Measurements from ENCODE around the gene RPS6KC1.
A peak's percentile ranks its signal among the peaks of the same experiment; 100 is the strongest.
"Not testable (repeated sequence)": the region's sequence is repeated elsewhere in the genome, so short reads cannot be mapped to it uniquely, and the experiment has no call there.

The RPS6KC1 gene

DNA sequence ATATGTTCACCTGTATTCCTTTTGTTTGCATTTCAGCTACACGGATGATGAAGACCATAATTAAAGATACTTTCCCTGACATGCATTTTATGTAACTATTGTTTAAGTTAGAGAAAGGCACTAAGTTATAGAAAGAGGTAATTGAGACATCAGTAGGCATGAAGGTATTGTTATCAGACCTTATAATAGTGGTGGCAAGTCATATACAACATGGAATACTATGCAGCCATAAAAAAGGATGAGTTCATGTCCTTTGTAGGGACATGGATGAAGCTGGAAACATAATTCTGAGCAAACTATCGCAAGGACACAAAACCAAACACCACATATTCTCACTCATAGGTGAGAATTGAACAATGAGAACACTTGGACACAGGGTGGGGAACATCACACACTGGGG, 109.4 kb downstream of the RPS6KC1 start:
- not testable (repeated sequence) for DNase-seq (ENCODE audit: low spot score)

DNA sequence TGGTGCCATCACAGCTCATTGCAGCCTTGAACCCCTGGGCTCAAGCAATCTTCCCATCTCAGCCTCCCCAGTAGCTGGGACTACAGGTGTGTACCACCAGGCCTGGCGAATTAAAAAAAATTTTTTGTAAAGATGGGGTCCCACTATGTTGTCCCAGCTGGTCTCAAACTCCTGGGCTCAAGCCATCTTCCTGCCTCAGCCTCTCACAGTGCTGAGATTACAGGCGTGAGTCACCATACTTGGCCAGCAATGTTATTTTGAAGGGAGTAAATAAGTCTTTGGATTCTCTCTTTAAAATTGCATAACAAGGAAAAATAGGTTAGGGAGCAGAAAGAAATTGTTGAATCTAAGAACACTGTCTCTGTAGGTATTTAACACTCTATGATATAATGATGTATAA, 111.3 kb downstream of the RPS6KC1 start:
- no peak for DNase-seq (ENCODE audit: low spot score)

- DNase-seq (ENCODE audit: low spot score) = no peak
Observed at GRCh38 chr1:213162862-213163261, 111.8 kb downstream of the RPS6KC1 start.

DNA sequence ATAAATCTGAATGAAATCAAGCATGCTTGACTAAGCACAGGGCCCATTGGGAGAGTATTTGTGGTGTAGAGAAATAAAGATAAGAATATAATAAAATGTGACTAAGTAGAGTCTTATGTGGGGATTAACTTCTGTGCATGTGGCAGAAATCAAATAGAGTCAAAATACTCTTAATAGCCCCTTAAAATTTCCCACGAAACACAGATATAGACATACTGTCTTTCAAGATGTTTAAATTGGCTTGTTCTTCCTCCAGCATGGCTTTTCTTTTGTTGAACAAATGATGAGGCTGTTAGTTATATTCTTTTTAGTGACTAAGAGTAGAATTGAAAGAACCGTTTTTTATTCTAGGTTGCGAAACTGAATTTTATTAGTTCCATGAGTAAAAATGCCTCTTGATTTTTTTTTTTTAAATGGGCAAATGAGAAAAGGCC, 112.3 kb downstream of the RPS6KC1 start:
- no peak for DNase-seq (ENCODE audit: low spot score)

DNA sequence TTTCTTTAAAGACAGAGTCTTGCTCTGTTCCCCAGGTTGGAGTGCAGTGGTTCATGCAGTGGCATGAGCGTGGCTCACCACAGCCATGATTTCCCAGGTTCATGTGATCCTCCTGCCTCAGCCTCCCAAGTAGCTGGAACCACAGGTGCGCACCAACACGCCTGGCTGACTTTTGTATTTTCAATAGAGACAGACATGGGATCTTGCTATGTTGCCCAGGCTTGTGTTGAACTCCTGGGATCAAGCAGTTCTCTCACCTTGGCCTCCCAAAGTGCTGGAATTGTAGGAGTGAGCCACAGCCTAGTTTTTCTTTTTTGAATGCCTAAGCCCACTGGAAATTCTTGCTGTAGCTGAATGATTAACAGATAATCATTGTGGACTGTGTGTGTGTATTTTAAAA, 113.5 kb downstream of the RPS6KC1 start:
- no peak for DNase-seq (ENCODE audit: low spot score)

GRCh38 chr1:213166852-213167251, 115.8 kb downstream of the RPS6KC1 start:
- no peak for DNase-seq (ENCODE audit: low spot score)

GRCh38 chr1:213171711-213172110, 120.7 kb downstream of the RPS6KC1 start:
- no peak for DNase-seq (ENCODE audit: low spot score)

- peak; percentile 10 for DNase-seq (ENCODE audit: low spot score)
Observed at GRCh38 chr1:213176341-213176740, 125.3 kb downstream of the RPS6KC1 start.

DNA sequence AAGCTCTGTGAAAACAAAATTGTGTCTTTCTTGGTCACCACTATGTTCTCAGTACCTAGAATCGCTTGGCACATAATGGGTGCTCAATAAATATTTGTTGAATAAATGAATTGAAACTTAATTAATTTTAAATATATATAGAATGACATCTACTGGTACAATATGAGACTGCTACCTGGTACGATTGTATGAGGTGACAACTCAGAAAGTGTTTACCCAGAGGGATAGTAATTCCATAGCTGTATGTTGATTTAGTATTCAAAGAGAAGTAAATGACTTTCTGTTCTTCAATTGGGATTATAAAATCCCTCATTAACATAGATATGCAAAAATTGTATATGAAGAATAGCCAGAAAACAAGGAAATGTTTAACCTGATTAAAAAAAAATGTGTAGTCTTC, 128.7 kb downstream of the RPS6KC1 start:
- DNase-seq (ENCODE audit: low spot score) = no peak

GRCh38 chr1:213180833-213181232, 129.8 kb downstream of the RPS6KC1 start:
- no peak for DNase-seq (ENCODE audit: low spot score)

- no peak for DNase-seq (ENCODE audit: low spot score)
Observed at GRCh38 chr1:213183036-213183672, 132.1 kb downstream of the RPS6KC1 start.

GRCh38 chr1:213186168-213186567, 135.1 kb downstream of the RPS6KC1 start:
- DNase-seq (ENCODE audit: low spot score) = no peak

DNA sequence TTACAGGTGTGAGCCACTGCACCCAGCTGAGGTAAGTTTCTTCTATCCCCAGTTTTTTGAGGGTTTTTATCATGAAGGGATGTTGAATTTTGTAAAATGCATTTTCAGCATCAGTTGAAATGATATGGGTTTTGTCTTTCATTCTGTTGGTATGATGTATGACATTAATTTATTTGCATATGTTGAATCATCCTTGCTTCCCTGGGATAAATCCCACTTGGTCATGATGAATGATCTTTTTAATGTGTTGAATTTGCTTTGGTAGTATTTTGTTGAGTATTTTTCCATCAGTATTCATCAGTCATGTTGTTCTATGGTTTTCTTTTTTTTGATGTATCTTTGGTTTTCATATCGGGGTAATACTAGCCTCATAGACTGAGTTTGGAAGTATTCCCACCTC, 141.0 kb downstream of the RPS6KC1 start:
- no peak for DNase-seq (ENCODE audit: low spot score)

DNA sequence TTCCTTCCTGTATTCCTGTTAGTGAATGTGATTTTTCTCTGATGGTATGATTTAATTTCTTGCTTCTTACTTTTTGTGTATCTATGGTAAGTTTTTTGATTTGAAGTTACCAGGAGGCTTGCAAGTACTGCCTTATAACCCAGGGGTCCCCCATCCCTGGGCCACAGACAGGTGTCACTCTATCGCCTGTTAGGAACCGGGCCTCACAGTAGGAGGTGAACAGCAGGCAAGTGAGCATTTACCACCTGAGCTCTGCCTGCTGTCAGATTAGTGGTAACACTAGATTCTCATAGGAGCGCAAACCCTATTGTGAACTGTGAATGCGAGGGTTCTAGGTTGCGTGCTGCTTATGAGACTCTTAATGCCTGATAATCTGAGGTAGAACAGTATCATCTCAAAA, 143.3 kb downstream of the RPS6KC1 start:
- DNase-seq (ENCODE audit: low spot score) = no peak

- DNase-seq (ENCODE audit: low spot score) = no peak
Observed at GRCh38 chr1:213194855-213195254, 143.8 kb downstream of the RPS6KC1 start.

- not testable (repeated sequence) for DNase-seq (ENCODE audit: low spot score)
Observed at GRCh38 chr1:213196328-213197054, 145.4 kb downstream of the RPS6KC1 start.

- no peak for DNase-seq (ENCODE audit: low spot score)
Observed at GRCh38 chr1:213200630-213201029, 149.6 kb downstream of the RPS6KC1 start.

DNA sequence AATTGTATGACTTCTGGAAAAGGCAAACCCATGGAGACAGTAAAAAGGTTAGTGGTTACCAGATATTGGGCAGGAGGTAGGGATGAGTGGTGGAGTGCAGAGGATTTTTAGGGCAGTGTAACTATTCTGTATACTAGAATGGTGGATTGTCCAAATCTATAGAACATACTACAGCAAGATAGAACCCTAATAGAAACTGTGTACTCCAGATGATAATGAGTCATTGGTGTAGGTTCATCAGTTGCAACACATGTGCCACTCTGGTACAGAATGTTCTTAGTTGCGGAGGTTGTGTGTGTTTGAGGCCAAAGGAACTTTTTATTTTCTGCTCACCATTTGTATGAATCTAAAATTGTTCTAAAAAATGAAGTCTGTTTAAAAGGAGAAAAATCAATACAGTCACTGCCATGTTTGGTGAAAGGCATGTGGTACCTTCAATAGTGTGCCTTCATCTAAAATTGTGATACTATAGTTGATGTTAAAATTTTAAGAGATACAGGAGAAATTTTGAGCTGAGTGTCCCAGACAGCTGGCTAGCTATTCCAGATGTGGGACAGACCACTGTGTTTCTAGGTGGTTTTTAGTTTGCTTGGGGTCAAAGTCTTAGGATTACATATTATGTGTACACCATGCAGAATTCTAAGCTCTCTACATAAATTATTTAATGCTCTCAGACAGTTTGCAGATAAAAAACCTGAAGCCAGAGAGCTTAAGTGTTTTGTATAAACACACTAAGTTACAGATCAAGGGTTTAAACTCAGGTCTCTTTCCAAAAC, 150.5 kb downstream of the RPS6KC1 start:
- DNase-seq (ENCODE audit: low spot score) = no peak

DNA sequence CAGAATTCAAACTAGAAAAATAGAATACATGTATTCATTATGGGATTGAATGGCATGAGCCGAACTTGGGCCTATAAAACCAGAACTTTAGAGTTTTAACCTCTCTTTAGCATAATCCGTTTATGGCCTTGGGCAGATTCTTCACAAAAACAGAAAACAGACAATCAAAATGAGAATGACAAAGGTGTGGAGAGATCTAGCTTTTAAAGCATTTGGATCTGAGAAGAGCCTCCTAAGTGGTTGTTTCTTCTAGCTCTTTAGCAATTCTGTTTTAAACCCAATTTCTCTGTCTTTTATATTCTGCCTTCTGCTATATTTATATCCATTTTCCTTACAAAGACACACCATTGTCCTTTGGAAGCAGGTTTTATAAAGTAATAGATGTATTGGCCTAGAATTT, 160.2 kb downstream of the RPS6KC1 start:
- DNase-seq (ENCODE audit: low spot score) = no peak

DNA sequence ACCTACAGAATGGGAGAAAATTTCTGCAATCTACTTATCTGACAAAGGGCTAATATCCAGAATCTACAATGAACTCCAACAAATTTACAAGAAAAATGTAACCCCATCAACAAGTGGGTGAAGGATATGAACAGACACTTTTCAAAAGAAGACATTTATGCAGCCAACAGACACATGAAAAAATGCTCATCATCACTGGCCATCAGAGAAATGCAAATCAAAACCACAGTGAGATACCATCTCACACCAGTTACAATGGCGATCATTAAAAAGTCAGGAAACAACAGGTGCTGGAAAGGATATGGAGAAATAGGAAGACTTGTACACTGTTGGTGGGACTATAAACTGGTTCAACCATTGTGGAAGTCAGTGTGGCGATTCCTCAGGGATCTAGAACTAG, 168.0 kb downstream of the RPS6KC1 start:
- not testable (repeated sequence) for DNase-seq (ENCODE audit: low spot score)

- DNase-seq (ENCODE audit: low spot score) = no peak
Observed at GRCh38 chr1:213221209-213221608, 170.2 kb downstream of the RPS6KC1 start.

- no peak for DNase-seq (ENCODE audit: low spot score)
Observed at GRCh38 chr1:213227458-213227857, 176.4 kb downstream of the RPS6KC1 start.

DNA sequence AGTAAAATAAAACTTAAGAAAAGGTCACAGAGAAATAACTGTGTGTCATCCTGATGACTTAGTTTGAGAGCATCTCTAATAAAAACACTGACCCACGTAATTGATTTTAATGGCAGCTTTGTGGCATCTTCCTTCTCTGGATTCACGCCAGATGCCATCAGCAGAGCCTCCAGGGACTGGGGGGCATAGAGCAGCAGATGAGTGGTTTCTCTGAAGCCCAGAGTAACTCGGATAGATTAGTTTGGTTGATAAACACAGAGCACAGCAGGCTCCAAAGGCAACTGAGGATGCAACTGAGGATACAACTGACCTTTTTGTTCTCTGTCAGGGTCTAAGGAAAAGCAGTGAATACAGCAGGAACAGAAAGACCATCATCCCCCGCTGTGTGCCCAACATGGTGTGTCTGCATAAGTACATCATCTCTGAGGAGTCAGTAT, 180.8 kb downstream of the RPS6KC1 start:
- DNase-seq (ENCODE audit: low spot score) = peak; percentile 54
